Caki2 (cell line): ENCODE results near the gene TBC1D24. TPM values are rescaled to one million over a fixed set of nuclear protein-coding genes. Genes with fewer than 3 reads are reported as not detected.

Experiments used
- DNase-seq: peaks from one replicate; pipeline ENCODE4 v3.0.0-alpha.2; 2015; ENCODE audit warnings: low read depth
- in situ Hi-C: cut with HindIII; loops from 2 replicates; pipeline ENCODE4 v1.10.0; 2016; ENCODE audit warnings: low sequenced_read_pairs, low pct_unique_long_range_greater_than_20kb, mixed read lengths
- total RNA-seq: library from RNA; depleted of rRNA; stranded (reverse); fragments of >200 nt; shearing (Covaris generic); gene quantifications from 2 replicates; pipeline ENCODE4 v1.2.3, GENCODE V29; 2014; ENCODE audit warnings: low replicate concordance

The TBC1D24 gene
- total RNA-seq, 1 experiment from 2014 or later, result 9.5 TPM

DNA sequence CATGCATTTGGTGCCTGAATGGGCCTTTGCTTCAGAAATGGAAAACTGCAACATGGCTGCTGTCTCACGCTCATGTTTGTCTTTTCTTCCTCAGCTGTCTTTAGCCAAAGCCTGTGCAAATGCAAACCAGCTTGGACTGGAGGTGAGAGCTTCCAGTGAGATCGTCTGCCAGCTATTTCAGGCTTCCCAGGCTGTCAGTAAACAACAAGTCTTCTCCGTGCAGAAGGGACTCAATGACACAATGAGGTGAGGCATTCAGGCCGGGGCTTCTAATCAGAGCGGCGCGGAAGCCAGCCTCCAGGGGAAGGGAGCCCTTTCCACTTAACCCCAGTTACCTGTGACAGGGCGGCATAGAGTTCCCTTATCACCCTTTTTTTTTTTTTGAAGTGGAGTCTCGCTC lies 31.4 kb upstream of the TBC1D24 start:
- in situ Hi-C loops, result no loop called here
- no peak for DNase-seq

GRCh38 chr16:2447920-2448583 lies 26.9 kb upstream of the TBC1D24 start:
- no peak for DNase-seq
- in situ Hi-C loops, result no loop called here

- no peak for DNase-seq
- in situ Hi-C loops, result no loop called here
These were observed 25.8 kb upstream of the TBC1D24 start for GRCh38 chr16:2449118-2449517.

GRCh38 chr16:2450535-2450934 lies 24.4 kb upstream of the TBC1D24 start:
- in situ Hi-C loops, result no loop called here
- no peak for DNase-seq

DNA sequence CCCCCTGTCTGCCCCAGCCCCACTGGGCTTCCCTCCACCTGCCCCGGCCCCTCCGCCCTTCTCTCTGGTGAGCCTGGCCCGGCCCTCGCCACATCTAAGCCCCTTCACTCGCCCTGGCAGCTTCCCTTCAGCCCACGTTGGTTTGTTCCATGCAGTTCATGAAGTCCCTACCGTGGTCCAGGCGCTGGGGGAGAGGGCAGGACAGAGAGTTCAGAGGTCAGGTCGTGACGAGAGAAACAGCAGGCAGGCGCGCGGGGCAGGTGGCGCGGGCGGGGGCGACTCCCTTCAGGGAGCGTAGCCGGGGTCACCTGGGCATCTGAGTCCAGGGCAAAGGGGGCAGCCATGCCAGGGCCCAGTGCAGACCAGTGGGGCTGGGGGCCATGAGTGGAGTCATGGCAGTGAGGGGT lies 23.9 kb upstream of the TBC1D24 start:
- in situ Hi-C loops, result no loop called here
- no peak for DNase-seq

DNA sequence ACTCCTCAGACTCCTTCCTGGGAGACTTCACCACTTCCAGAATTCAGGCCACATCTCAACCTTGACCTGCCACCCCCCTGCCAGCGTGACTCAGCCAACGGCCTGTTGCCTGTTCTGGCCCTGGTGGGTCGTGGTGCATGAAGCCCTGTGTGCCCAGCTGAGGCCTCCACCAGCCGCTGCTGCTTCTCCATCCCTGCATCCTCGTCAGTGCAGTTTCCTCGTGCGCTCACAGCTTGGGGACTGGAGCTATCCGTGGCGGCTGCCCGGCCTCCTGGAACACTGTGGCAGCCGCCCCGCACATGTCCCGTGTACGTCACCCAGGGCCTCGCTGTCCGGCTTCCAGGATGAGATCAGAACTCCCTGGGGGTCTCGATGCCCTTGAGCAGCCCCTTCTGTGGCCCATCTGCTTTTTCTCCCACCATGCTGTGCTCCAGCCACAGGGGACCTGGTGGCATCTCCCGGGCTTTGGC lies 23.0 kb upstream of the TBC1D24 start:
- DNase-seq, result no peak
- in situ Hi-C loops, result no loop called here

DNA sequence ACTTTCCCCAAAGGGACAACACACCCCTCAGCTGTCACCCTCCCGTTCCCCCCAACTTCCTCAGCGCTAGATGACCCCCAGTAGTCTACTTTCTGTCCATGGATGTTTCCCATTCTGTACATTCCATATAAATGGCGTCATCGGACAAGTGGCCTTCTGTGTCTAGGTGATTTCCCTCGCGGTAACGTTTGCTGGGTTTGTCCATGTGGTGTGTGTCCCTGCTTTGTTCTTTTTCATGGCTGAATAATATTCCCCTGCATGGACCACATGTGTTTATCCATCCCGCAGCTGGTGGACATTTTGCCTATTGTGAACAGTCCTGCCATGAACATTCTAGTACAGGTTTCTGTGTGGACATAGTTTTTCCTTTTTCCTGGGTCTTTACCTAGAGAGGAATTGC lies 22.3 kb upstream of the TBC1D24 start:
- DNase-seq, result no peak
- in situ Hi-C loops, result no loop called here

- in situ Hi-C loops, result no loop called here
- no peak for DNase-seq
These were observed 19.7 kb upstream of the TBC1D24 start for GRCh38 chr16:2455081-2455845.

DNA sequence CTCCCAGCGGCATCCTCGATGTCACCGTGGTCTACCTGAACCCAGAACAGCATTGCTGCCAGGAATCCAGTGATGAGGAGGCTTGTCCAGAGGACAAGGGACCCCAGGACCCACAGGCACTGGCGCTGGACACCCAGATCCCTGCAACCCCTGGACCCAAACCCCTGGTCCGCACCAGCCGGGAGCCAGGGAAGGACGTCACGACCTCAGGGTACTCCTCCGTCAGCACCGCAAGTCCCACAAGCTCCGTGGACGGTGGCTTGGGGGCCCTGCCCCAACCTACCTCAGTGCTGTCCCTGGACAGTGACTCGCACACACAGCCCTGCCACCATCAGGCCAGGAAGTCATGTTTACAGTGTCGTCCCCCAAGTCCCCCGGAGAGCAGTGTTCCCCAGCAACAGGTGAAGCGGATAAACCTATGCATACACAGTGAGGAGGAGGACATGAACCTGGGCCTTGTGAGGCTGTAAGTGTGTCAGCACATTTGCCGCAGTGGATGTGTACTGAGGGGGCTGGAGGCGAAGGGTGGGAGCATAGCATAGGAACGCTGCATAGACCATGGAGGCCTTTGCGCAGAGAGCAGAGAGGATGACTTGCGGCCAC lies 18.3 kb upstream of the TBC1D24 start:
- DNase-seq, result no peak
- in situ Hi-C loops, result no loop called here

DNA sequence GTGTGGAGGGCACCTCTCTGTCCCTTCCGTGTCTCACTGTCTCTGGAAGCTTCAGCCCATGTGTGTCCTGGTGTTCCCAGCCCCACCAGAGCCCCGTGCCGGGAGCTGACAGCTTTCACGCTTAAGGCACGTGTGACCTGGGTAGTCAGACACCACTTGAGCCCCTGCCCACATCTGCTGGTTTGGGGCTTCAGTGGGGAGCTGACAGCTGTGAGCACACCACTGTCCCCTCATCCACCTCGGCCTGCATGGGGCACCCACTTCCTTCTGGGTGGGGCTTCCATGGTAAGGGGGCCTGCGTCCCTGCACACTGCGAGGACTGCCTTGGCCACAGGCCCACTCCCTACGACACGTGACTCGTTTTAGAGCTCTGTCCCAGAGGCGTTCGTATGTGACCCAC lies 17.7 kb upstream of the TBC1D24 start:
- in situ Hi-C loops, result no loop called here
- no peak for DNase-seq

DNA sequence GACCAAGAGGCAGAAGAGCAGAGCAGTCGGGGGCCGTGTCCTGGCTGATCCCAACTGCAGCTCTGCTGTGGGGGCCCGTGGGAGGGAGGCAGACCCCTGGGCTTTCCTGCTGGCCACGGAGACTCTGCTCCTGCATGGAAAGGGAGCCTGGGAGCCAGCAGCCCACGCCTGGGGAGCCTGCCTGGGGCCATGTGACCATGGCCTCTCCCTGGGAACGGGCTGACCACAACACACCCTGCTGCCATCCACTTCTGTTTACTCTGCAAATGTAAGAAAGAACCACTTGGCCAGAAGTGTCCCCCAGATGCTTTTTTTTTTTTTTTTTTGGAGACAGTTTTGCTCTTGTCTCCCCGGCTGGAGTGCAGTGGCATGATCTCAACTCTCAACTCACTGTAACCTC lies 17.0 kb upstream of the TBC1D24 start:
- no peak for DNase-seq
- in situ Hi-C loops, result no loop called here

GRCh38 chr16:2458887-2459646 lies 15.9 kb upstream of the TBC1D24 start:
- in situ Hi-C loops, result no loop called here
- no peak for DNase-seq

- in situ Hi-C loops, result no loop called here
- DNase-seq, result peak; percentile 99
These were observed 15.1 kb upstream of the TBC1D24 start, which contains the start of gene TEDC2 for GRCh38 chr16:2459647-2460390. TEDC2 (plus strand) TSS chr16:2460109; CDS start chr16:2460145, 36 bp downstream.

DNA sequence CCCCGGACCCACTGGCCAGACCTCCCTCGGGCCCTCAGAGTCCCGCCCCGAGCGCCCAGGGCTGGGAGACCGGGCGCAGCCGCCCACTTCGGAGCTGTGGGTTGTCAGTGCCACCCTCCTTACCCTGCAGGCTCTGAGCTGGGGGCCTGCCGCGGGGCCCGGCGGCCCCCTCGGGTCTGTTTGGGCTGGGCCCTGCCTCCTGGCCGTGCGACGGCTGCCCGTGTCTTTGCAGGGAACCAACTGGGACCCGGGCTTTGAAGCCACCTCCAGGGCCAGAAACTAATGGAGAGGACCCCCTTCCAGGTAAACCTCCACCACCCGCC lies 14.6 kb upstream of the TBC1D24 start:
- no peak for DNase-seq
- in situ Hi-C loops, result no loop called here

- in situ Hi-C loops, result no loop called here
- no peak for DNase-seq
These were observed 14.0 kb upstream of the TBC1D24 start for GRCh38 chr16:2460916-2461315.

DNA sequence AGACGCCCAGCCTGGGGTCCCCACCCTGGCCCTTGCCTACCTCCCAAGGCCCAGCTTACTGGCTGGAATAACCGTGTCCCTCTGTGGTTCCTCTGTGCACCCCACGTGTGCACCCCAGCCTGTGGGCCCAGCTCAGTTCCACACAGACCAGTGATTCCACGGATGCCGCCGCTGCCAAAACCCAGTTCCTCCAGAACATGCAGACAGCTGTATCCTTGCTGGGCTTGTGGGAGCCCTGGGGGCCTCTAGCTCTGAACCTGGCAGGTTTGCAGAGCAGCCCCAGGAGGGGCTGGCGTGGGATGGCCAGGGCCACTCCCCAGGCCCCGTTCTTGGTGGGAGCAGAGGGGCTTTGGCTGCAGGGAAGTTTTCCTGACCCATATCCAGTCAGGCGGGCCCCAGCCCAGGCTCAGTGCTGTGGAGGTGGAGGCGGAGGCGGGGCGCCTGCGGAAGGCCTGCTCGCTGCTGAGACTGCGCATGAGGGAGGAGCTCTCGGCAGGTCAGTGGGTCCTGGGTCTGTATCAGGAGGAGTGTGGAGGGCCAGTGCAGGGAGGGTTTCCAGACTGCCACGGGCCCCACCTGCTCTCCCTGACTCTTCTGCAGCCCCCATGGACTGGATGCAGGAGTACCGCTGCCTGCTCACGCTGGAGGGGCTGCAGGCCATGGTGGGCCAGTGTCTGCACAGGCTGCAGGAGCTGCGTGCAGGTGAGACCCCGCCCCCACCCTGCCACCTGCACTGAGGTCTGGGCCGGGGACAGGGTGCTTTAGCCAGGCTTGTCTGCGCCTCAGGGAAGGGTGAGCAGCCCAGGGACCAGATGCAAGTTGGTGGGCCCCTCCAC lies 12.7 kb upstream of the TBC1D24 start:
- no peak for DNase-seq
- in situ Hi-C loops, result no loop called here

DNA sequence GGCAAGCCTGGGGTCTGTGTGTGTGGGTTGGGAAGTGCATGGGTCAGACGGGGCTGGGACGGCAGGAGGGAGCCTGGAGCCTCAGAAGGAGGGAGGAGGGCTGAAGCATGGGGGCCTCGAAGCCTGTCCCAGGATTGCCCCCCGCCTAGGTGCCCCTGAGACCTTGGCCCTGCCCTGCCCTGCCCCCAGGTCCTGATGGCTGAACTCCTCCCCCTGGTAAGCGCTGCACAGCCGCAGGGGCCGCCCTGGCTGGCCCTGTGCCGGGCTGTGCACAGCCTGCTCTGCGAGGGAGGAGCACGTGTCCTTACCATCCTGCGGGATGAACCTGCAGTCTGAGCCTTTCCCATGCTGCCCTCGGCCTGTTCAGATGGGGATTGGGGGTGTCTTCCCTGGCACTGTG lies 10.6 kb upstream of the TBC1D24 start:
- in situ Hi-C loops, result no loop called here

More for the DNA sequence above, 10.6 kb upstream of the TBC1D24 start:
- DNase-seq, result no peak
